ENCODE results near the gene TUSC2.
"Not testable (repeated sequence)": the region's sequence is repeated elsewhere in the genome, so short reads cannot be mapped to it uniquely, and the experiment has no call there.

Gene TUSC2

DNA sequence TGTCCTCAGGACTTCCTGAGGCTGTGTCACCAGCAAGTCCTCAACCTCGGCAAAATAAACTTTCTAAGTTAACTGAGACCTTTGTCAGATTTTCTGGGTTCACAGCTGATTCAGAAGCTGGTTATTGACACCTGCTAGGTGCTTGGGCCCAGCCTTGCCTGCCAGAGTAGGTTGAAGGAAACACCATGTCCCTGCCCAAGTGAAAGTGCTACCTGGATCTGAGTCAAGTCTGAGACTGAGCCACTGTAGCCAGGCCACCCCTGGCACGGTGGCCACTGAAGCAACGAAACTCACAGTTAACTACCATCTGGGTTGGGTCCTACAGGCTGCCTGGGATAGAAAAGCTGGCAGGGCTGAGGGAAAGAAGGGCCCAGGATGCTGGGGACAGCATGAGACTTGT lies 13.7 kb downstream of the TUSC2 start:
- no peak for DNase-seq (ENCODE audit: extremely low spot score)
- TF ChIP-seq, protein P1, sequence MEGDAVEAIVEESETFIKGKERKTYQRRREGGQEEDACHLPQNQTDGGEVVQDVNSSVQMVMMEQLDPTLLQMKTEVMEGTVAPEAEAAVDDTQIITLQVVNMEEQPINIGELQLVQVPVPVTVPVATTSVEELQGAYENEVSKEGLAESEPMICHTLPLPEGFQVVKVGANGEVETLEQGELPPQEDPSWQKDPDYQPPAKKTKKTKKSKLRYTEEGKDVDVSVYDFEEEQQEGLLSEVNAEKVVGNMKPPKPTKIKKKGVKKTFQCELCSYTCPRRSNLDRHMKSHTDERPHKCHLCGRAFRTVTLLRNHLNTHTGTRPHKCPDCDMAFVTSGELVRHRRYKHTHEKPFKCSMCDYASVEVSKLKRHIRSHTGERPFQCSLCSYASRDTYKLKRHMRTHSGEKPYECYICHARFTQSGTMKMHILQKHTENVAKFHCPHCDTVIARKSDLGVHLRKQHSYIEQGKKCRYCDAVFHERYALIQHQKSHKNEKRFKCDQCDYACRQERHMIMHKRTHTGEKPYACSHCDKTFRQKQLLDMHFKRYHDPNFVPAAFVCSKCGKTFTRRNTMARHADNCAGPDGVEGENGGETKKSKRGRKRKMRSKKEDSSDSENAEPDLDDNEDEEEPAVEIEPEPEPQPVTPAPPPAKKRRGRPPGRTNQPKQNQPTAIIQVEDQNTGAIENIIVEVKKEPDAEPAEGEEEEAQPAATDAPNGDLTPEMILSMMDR (IDR thresholded peaks at IDR 0.05; ENCODE audit: control extremely low read depth, extremely low read depth, low read depth, missing control alignments), result no peak
- POLR2A ChIA-PET, result interaction anchor here (1.1 kb wide), 1 partner anchor 10 kb away, joined by 3 read pairs; no protein-coding TSS in a partner anchor
- CTCF ChIA-PET, result interaction anchor here (1.0 to 2.5 kb wide), 3 partner anchors 9 to 16 kb away, joined by 3 to 18 read pairs (median 5); partner anchors contain the start of gene HYAL2

- POLR2A ChIA-PET; CTCF ChIA-PET; DNase-seq (ENCODE audit: extremely low spot score): not testable (repeated sequence)
Observed at GRCh38 chr3:50312041-50312440, 16.0 kb downstream of the TUSC2 start.

DNA sequence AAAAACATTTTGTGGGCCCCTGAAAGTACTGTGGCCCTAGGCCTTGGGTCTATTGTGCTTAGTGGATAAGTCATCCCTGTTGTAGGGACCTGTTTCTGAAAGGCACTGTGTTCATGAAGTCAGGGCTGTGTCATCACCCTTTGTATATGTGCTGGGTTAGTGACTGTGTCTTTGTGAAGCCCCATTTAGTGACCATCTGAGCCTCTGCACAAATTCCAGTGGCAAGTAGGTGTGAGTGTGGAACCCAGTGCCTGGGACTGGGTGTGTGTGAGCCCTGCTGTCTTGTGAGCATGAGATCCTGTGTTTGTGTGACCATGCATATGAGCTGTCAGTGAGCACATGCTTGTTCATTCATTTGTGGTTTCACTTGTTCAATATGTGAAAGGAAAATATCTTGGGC lies 23.4 kb downstream of the TUSC2 start:
- no peak for DNase-seq (ENCODE audit: extremely low spot score)
- ChIA-PET CTCF (interaction anchor here (1.6 to 3.6 kb wide), 3 partner anchors 9 to 19 kb away, joined by 4 to 16 read pairs (median 5); partner anchors contain the start of gene HYAL2), POLR2A (interaction anchor here (0.6 kb wide), 1 partner anchor 32 kb away, joined by 4 read pairs; no protein-coding TSS in a partner anchor)
- TF ChIP-seq, protein P1 (IDR thresholded peaks at IDR 0.05; ENCODE audit: control extremely low read depth, extremely low read depth, low read depth, missing control alignments), result no peak

DNA sequence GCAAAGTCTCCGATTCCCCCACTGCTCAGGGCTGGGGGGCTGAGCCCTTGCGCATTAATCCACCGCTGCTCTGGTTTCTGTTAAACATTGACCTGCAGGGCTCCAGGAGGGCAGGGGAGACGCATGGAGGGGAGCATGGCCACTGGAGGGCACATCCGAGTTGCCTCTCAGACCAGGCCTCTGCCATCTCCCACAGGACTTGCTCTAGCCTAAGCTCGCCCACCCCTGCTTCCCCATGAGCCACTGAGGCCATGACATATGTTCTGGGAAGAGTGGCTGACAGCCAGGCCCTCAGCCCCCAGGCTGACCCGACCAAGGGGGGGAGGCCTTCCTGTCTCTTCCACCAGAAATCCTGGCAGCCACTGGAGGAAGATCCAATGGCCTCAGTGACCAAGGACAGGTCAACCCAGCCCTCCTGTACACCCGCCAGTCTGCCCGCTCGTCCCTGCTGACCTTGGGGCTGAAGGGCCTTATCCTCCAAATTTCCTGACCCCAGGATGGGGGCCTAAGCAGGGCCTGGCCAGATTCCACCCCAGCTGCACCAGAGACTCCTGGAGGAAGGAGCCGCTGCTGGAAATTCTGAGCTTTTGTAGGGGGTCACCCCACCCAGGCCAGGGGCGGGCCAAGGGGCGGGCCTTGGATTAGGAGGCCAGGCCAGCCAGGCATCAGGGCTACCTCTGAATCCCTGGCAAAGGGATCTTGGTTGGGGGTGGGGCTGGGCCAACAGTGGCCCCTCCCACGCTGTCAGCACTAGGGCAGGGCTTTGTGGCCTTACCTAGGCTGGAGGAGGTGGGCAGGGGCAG lies 24.8 kb downstream of the TUSC2 start, which contains the start of gene HYAL1:
TSS of gene HYAL1 (minus strand) at position 562 of the 803 bp plus-strand sequence. CDS start 618 bp downstream, outside the sequence.
- POLR2A ChIA-PET, result interaction anchor here (0.6 kb wide), 1 partner anchor 25 kb away, joined by 4 read pairs; no protein-coding TSS in a partner anchor
- DNase-seq (ENCODE audit: extremely low spot score), result no peak
- TF ChIP-seq, protein P1 (IDR thresholded peaks at IDR 0.05; ENCODE audit: control extremely low read depth, extremely low read depth, low read depth, missing control alignments), result no peak
- CTCF ChIA-PET, result interaction anchor here (1.5 kb wide), 1 partner anchor 19 kb away, joined by 4 read pairs; the partner anchor contains the start of gene HYAL2

GRCh38 chr3:50302095-50303012 lies 25.7 kb downstream of the TUSC2 start:
- ChIA-PET CTCF (interaction anchor here (1.3 to 1.5 kb wide), 3 partner anchors 16 to 23 kb away, joined by 3 to 4 read pairs (median 3); partner anchors contain the start of genes HYAL2 and LSMEM2), POLR2A (interaction anchor here (0.6 kb wide), 1 partner anchor 26 kb away, joined by 4 read pairs; no protein-coding TSS in a partner anchor)
- DNase-seq (ENCODE audit: extremely low spot score), result no peak
- TF ChIP-seq, protein P1 (IDR thresholded peaks at IDR 0.05; ENCODE audit: control extremely low read depth, extremely low read depth, low read depth, missing control alignments), result no peak

DNA sequence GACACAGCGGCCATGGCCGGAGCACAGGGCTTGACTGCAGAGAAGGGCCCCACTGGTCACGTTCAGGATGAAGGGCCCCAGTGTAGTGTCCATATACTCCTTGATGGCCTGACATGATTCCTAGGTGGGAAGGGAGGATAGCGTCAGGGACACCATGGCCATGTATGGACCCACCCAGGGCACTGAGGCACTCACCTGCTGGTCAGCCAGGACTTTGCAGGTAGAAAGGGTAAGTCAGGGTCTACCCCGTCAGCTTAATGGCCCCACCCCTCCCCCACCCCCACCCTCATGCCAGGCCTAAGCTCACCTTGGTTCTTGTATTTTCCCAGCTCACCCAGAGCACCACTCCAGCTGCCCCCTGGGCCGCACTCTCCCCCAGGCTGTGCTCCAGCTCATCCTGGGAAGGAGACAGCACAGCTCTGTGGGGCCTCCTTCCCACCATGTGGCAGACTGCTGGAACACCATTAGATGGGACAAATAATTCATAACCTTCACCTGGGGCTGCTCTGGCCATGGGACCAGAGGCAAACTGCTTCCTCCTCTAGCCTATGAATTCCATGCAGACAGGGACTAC lies 27.3 kb downstream of the TUSC2 start:
- TF ChIP-seq, protein P1 (IDR thresholded peaks at IDR 0.05; ENCODE audit: control extremely low read depth, extremely low read depth, low read depth, missing control alignments), result no peak
- POLR2A ChIA-PET, result no interaction called here
- CTCF ChIA-PET, result interaction anchor here (1.0 kb wide), 1 partner anchor 23 kb away, joined by 5 read pairs; no protein-coding TSS in a partner anchor
- no peak for DNase-seq (ENCODE audit: extremely low spot score)
